Measurements from ENCODE around the gene CST11. TPM values are rescaled to one million over a fixed set of nuclear protein-coding genes. Genes with fewer than 3 reads are reported as not detected.

Gene CST11
- total RNA-seq, 1 experiment from 2014 or later: not detected

GRCh38 chr20:23420943-23421931 lies 31.4 kb downstream of the CST11 start, which contains the start of gene NAPB (continued):
- no peak for TF ChIP-seq AFF4 (CRISPR knock-in tag; IDR thresholded peaks at IDR 0.05; ENCODE audit: borderline replicate concordance)
- TF ChIP-seq, protein P1, sequence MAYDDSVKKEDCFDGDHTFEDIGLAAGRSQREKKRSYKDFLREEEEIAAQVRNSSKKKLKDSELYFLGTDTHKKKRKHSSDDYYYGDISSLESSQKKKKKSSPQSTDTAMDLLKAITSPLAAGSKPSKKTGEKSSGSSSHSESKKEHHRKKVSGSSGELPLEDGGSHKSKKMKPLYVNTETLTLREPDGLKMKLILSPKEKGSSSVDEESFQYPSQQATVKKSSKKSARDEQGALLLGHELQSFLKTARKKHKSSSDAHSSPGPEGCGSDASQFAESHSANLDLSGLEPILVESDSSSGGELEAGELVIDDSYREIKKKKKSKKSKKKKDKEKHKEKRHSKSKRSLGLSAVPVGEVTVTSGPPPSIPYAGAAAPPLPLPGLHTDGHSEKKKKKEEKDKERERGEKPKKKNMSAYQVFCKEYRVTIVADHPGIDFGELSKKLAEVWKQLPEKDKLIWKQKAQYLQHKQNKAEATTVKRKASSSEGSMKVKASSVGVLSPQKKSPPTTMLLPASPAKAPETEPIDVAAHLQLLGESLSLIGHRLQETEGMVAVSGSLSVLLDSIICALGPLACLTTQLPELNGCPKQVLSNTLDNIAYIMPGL (CRISPR knock-in tag; IDR thresholded peaks at IDR 0.05): peak; percentile 84

DNA sequence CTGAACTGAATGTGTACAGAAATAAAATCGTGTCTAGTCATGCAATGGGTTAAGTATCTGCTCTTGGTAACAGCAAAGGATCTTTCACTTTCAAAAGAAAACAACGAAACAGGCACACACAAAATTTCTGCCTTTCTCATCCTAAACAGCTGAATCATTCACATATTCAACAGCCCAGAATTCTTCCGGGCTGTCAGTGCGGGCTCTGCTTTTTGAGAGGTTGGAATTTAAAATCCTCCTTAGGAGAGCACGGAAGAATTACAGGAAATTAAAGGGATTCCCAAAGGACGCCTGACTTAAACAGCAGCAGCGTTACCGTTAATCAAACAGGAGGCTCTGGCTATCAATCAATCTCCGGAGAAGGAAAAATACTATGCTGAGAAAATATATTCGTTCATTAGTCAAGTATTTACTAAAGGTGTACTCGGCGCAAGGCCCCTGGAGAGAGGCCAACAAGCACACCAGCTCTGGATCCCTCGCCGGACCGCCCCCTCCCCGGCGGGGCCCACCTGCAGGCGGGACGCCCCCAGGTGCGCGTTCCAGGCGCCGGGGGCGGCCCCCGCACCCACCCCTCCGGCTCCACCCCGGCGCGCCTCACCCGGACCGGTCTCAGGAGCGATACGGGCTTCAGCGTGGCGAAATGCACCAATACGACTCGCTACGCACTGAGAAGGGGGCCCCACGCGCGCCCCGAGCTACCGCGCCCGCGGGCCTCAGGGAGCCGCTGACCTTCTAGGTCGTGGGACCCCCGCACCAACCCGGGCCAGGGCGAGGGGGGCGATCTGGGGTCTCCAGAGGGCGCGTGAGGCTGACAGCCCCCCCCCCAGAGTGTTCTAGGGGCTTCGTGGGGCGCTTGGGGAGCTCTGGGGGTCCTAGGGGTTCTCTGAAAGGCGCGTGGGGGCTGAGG lies 32.4 kb downstream of the CST11 start:
- peaks cover 13% of the 10 kb centered on the region for H3K36me3 Mint-ChIP-seq
- ATAC-seq: no peak
- H3K4me1 Mint-ChIP-seq: peaks cover 26% of the 10 kb centered on the region
- peak overlapping the region; percentile 77 for H3K4me3 Mint-ChIP-seq
- DNase-seq (ENCODE audit: low spot score): no peak
- H3K9me3 Mint-ChIP-seq: peaks cover 11% of the 10 kb centered on the region
- H3K27ac Mint-ChIP-seq: peak overlapping the region; percentile 63
- TF ChIP-seq NFE2L1 (CRISPR knock-in tag; IDR thresholded peaks at IDR 0.05) (no peak), ZNF423 (CRISPR knock-in tag; IDR thresholded peaks at IDR 0.05) (peak; percentile 84)
- peaks cover 6% of the 10 kb centered on the region; the same call in 1 of the 2 replicates for H3K27me3 Mint-ChIP-seq (ENCODE audit: low read depth)
- POLR2A ChIA-PET: interaction anchor here (1.2 kb wide), 1 partner anchor 22 kb away, joined by 3 read pairs; no protein-coding TSS in a partner anchor
- CTCF ChIA-PET: interaction anchor here (0.5 to 2.7 kb wide), 5 partner anchors 21 to 356 kb away, joined by 3 to 12 read pairs (median 5); no protein-coding TSS in a partner anchor

- ATAC-seq (no peak), DNase-seq (ENCODE audit: low spot score) (no peak)
- ChIA-PET CTCF (interaction anchor here (1.0 to 2.7 kb wide), 2 partner anchors 26 to 70 kb away, joined by 4 to 12 read pairs; no protein-coding TSS in a partner anchor), POLR2A (no interaction called here)
- Mint-ChIP-seq H3K27ac (peak overlapping the region; percentile 63; the same call in 1 of the 2 replicates), H3K4me1 (peaks cover 26% of the 10 kb centered on the region), H3K27me3 (ENCODE audit: low read depth) (peaks cover 3% of the 10 kb centered on the region; the same call in 1 of the 2 replicates), H3K4me3 (peak overlapping the region; percentile 77), H3K9me3 (peaks cover 5% of the 10 kb centered on the region), H3K36me3 (peaks cover 7% of the 10 kb centered on the region)
- TF ChIP-seq FOXJ3 (CRISPR knock-in tag; IDR thresholded peaks at IDR 0.05; ENCODE audit: borderline replicate concordance) (no peak), JAZF1 (CRISPR knock-in tag; IDR thresholded peaks at IDR 0.05) (no peak), ZBTB21 (CRISPR knock-in tag; IDR thresholded peaks at IDR 0.05; ENCODE audit: borderline replicate concordance) (no peak), USF2 (CRISPR knock-in tag; IDR thresholded peaks at IDR 0.05) (no peak), NR2C2 (CRISPR knock-in tag; IDR thresholded peaks at IDR 0.05) (no peak), PRDM15 (CRISPR knock-in tag; IDR thresholded peaks at IDR 0.05) (no peak)
- TF ChIP-seq, protein P2, sequence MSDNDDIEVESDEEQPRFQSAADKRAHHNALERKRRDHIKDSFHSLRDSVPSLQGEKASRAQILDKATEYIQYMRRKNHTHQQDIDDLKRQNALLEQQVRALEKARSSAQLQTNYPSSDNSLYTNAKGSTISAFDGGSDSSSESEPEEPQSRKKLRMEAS (CRISPR knock-in tag; IDR thresholded peaks at IDR 0.05): no peak
- TF ChIP-seq, protein P3, sequence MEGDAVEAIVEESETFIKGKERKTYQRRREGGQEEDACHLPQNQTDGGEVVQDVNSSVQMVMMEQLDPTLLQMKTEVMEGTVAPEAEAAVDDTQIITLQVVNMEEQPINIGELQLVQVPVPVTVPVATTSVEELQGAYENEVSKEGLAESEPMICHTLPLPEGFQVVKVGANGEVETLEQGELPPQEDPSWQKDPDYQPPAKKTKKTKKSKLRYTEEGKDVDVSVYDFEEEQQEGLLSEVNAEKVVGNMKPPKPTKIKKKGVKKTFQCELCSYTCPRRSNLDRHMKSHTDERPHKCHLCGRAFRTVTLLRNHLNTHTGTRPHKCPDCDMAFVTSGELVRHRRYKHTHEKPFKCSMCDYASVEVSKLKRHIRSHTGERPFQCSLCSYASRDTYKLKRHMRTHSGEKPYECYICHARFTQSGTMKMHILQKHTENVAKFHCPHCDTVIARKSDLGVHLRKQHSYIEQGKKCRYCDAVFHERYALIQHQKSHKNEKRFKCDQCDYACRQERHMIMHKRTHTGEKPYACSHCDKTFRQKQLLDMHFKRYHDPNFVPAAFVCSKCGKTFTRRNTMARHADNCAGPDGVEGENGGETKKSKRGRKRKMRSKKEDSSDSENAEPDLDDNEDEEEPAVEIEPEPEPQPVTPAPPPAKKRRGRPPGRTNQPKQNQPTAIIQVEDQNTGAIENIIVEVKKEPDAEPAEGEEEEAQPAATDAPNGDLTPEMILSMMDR (IDR thresholded peaks at IDR 0.05): no peak
These were observed 33.0 kb downstream of the CST11 start for GRCh38 chr20:23419657-23419994.
